Thyroid gland (tissue), 4 donors: Measurements from ENCODE around the gene NLRP5. TPM values are rescaled to one million over a fixed set of nuclear protein-coding genes. Genes with fewer than 3 reads are reported as not detected.
"Not testable (repeated sequence)": the region's sequence is repeated elsewhere in the genome, so short reads cannot be mapped to it uniquely, and the experiment has no call there.

Experiments used
- DNase-seq, 2 donors: peaks; one replicate each; pipeline ENCODE4 v3.0.0-alpha.2; 2019
- H3K27ac ChIP-seq, 3 donors: fragments of 200-600 bp; sonication (generic); 1 replicate in 2 of 3; 2 replicates in 1 of 3; pipeline ENCODE4 v1.5.1; 2016 to 2019; ENCODE audit warnings: mild to moderate bottlenecking in 1 of 3, moderate library complexity in 1 of 3
- H3K27me3 ChIP-seq: fragments of 200-600 bp; sonication (generic); one replicate; pipeline ENCODE4 v1.5.1; 2019
- H3K36me3 ChIP-seq, 2 donors: fragments of 200-600 bp; sonication (generic); one replicate each; pipeline ENCODE4 v1.5.1; 2016 to 2019
- H3K4me1 ChIP-seq, 2 donors: fragments of 200-600 bp; sonication (generic); one replicate each; pipeline ENCODE4 v1.5.1; 2017 to 2019
- H3K4me3 ChIP-seq, 3 donors: fragments of 200-600 bp; sonication (generic); replicated peaks in 1 of 3; 1 replicate in 2 of 3; 2 replicates in 1 of 3; pipeline ENCODE4 v1.5.1; 2016; ENCODE audit warnings: mild to moderate bottlenecking in 1 of 3
- H3K9me3 ChIP-seq: fragments of 200-600 bp; sonication (generic); one replicate; pipeline ENCODE4 v1.5.1; 2017
- CTCF ChIP-seq, 6 experiments: fragments of 200-600 bp in 3 of 6; fragments of 450-650 bp in 3 of 6; sonication (generic) in 3 of 6; IDR thresholded peaks; one replicate each; pipeline ENCODE4 v1.5.1; 2016 to 2019; ENCODE audit warnings: antibody characterized with exemption in 6 of 6, mild to moderate bottlenecking in 2 of 6, inconsistent platforms in 1 of 6, moderate library complexity in 1 of 6
- POLR2A ChIP-seq, 2 donors: fragments of 450-650 bp; IDR thresholded peaks; one replicate each; pipeline ENCODE4 v1.6.1; 2017; ENCODE audit warnings: antibody characterized with exemption in 2 of 2, mild to moderate bottlenecking in 2 of 2, moderate library complexity in 1 of 2
- WGBS, 2 donors: methylation state at CpG; one replicate each; pipeline ENCODE4 v1.1.5; 2017; 5-methylcytosine and 5-hydroxymethylcytosine counted together
- intact Hi-C: fragments of 100-400 bp; cut with DNase I; formaldehyde crosslinking; loops from one replicate; pipeline ENCODE4 v1.15.1; 2023
- total RNA-seq, 4 donors: library from RNA; depleted of rRNA; stranded (reverse); fragments of >200 nt; gene quantifications; one replicate each; pipeline ENCODE4 v1.2.3, GENCODE V29; 2016

Gene NLRP5
- total RNA-seq, 4 donors from 2014 or later, result not detected

- intact Hi-C loops, result loop anchor here (5.0 kb wide), 1 partner anchor 68 kb away; no protein-coding TSS in a partner anchor
- no peaks in the 10 kb centered on the region for H3K9me3 ChIP-seq
- H3K4me3 ChIP-seq, result no peak overlapping the region
- WGBS, 2 donors, result 92 to 93% methylated on average over 24 to 26 of the region's 29 CpGs
- no peaks in the 10 kb centered on the region for H3K27me3 ChIP-seq
- DNase-seq, result peak in 1 of 2 donors; percentile 19
- H3K27ac ChIP-seq, result peak overlapping the region; percentile 34 to 85 (median 78)
- H3K36me3 ChIP-seq, result peaks cover 9 to 12% of the 10 kb centered on the region in 2 donors
- peaks cover 31 to 49% of the 10 kb centered on the region in 2 donors for H3K4me1 ChIP-seq
- no peak for TF ChIP-seq CTCF (IDR thresholded peaks at IDR 0.05)
- no peak for TF ChIP-seq POLR2A (IDR thresholded peaks at IDR 0.05)
Observed at GRCh38 chr19:56104423-56104822, 117.8 kb downstream of the NLRP5 start.

DNA sequence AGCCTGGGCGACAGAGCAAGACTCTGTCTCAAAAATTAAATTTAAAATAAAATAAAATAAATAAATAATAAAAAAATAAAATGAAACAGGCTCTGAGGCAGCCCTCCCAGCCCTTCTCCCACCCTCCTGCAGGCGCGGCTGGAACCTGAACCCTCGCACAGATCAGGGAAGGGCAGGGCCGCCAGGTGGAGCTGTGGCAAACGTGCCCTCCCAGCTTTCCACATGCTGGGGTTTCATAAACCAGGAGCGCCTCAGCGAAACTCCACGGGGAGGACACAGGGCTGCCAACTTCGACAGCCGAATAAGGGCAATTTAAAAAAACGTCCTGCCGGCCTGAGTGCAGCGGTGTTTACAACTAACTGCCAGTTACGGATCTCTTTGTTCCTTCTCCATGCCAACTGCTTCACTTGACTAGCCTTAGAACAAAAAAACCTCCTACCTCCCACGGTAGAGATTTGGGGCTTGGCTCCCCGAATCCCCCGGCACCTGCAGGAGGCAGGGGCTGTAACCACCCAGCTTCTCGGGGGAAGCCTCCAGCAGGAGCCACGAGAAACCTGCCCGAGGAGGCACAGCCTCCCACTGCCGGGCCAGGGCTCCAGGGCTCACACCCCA is 118.6 kb downstream of the NLRP5 start:
- Histone ChIP-seq H3K9me3 (no peaks in the 10 kb centered on the region), H3K4me1 (peaks cover 34 to 57% of the 10 kb centered on the region in 2 donors), H3K4me3 (no peak overlapping the region), H3K27ac (peak overlapping the region; percentile 78 to 93 (median 85)), H3K27me3 (no peaks in the 10 kb centered on the region), H3K36me3 (peaks cover 9 to 12% of the 10 kb centered on the region in 2 donors)
- peak; percentile 64 to 89 (median 82) for TF ChIP-seq CTCF (IDR thresholded peaks at IDR 0.05)
- TF ChIP-seq POLR2A (IDR thresholded peaks at IDR 0.05), result no peak
- intact Hi-C loops, result no loop called here
- DNase-seq, result peak; percentile 95
- 12 to 17% methylated on average over 19 to 22 of the region's 22 CpGs for WGBS, 2 donors

GRCh38 chr19:56105831-56106396 is 119.3 kb downstream of the NLRP5 start:
- H3K27me3 ChIP-seq, intact Hi-C loops, DNase-seq, H3K4me3 ChIP-seq, H3K9me3 ChIP-seq: not testable (repeated sequence)
- WGBS, 2 donors, result 94 to 95% methylated on average over 61 of the region's 61 CpGs
- Histone ChIP-seq H3K4me1 (peaks cover 41 to 64% of the 10 kb centered on the region in 2 donors), H3K27ac (peak overlapping the region; percentile 78 to 93 (median 85)), H3K36me3 (peaks cover 9 to 12% of the 10 kb centered on the region in 2 donors)

DNA sequence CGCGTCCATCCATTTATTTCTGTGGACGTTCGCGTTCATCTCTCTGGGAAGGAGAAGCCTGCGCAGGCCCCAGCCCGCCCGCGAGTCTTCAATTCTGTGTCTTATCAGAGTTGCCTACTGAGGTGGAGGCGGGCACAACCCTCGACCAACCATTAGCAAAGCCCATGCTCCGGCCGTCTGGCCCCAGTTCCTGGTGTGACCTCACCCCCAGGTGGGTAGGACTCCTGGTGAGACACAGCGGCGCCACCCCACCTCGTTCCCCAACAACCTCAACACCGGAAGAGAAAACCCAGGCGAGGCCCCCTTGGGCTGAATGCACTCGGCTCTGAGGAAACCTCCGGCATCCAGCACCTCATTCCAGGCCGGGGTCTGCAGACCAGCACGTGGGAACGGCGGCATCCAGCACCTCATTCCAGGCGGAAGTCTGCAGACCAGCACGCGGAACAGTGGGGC is 119.8 kb downstream of the NLRP5 start:
- H3K27ac ChIP-seq, result peak overlapping the region in 2 of 3 donors; percentile 85 to 93
- intact Hi-C loops, result no loop called here
- no peak for DNase-seq
- H3K4me1 ChIP-seq, result peaks cover 46 to 69% of the 10 kb centered on the region in 2 donors
- TF ChIP-seq CTCF (IDR thresholded peaks at IDR 0.05) (no peak), POLR2A (IDR thresholded peaks at IDR 0.05) (no peak)
- H3K9me3 ChIP-seq, result no peaks in the 10 kb centered on the region
- no peaks in the 10 kb centered on the region for H3K27me3 ChIP-seq
- WGBS, 2 donors, result 91 to 93% methylated on average over 13 to 21 of the region's 27 CpGs
- peaks cover 8 to 9% of the 10 kb centered on the region in 2 donors for H3K36me3 ChIP-seq
- no peak overlapping the region for H3K4me3 ChIP-seq

GRCh38 chr19:56106993-56107392 is 120.4 kb downstream of the NLRP5 start:
- H3K9me3 ChIP-seq, result no peaks in the 10 kb centered on the region
- intact Hi-C loops, result no loop called here
- DNase-seq, result no peak
- WGBS, 2 donors, result 90 to 94% methylated on average over 10 to 11 of the region's 11 CpGs
- no peaks in the 10 kb centered on the region for H3K27me3 ChIP-seq
- TF ChIP-seq POLR2A (IDR thresholded peaks at IDR 0.05) (no peak), CTCF (IDR thresholded peaks at IDR 0.05) (no peak)
- H3K36me3 ChIP-seq, result peaks cover 4% of the 10 kb centered on the region in 2 donors
- peak overlapping the region in 2 of 3 donors; percentile 36 to 85 for H3K27ac ChIP-seq
- H3K4me1 ChIP-seq, result peaks cover 52 to 75% of the 10 kb centered on the region in 2 donors
- no peak overlapping the region for H3K4me3 ChIP-seq
